KMS-11 (cell line): Measurements from ENCODE around the gene MSANTD2.

Source experiments
- H2AFZ ChIP-seq: fragments of 200-600 bp; sonication (generic); 2 replicates; pipeline ENCODE4 v1.6.1; 2016; ENCODE audit warnings: antibody characterized with exemption, mixed run types, low read depth
- H3K27ac ChIP-seq: fragments of 200-600 bp; sonication (generic); 2 replicates; pipeline ENCODE4 v1.6.1; 2016; ENCODE audit warnings: mild to moderate bottlenecking, mixed run types
- H3K27me3 ChIP-seq: fragments of 200-600 bp; sonication (generic); 2 replicates; pipeline ENCODE4 v1.6.1; 2017; ENCODE audit warnings: mild to moderate bottlenecking, low read depth, mixed run types, moderate library complexity; ENCODE audit not compliant: insufficient read depth
- H3K36me3 ChIP-seq: fragments of 200-600 bp; sonication (generic); 2 replicates; pipeline ENCODE4 v1.6.1; 2017; ENCODE audit warnings: mild to moderate bottlenecking, mixed run types; ENCODE audit not compliant: insufficient read depth
- H3K4me1 ChIP-seq: fragments of 200-600 bp; sonication (generic); 2 replicates; pipeline ENCODE4 v1.6.1; 2016; ENCODE audit warnings: mild to moderate bottlenecking, low read depth, mixed run types; ENCODE audit not compliant: poor library complexity, severe bottlenecking
- H3K4me2 ChIP-seq: fragments of 200-600 bp; sonication (generic); 2 replicates; pipeline ENCODE4 v1.7.0; 2016; ENCODE audit warnings: mild to moderate bottlenecking, mixed run types
- H3K4me3 ChIP-seq: fragments of 200-600 bp; sonication (generic); IDR thresholded peaks from 2 replicates; pipeline ENCODE4 v1.6.1; 2017; ENCODE audit warnings: low read depth, low read length, mixed read lengths; ENCODE audit not compliant: insufficient read depth
- H3K79me2 ChIP-seq: fragments of 200-600 bp; sonication (generic); 2 replicates; pipeline ENCODE4 v1.6.1; 2016; ENCODE audit warnings: low read depth, mixed run types; ENCODE audit not compliant: insufficient read depth
- H3K9ac ChIP-seq: fragments of 200-600 bp; sonication (generic); 2 replicates; pipeline ENCODE4 v1.6.1; 2016; ENCODE audit warnings: mild to moderate bottlenecking, mixed run types
- H4K20me1 ChIP-seq: fragments of 200-600 bp; sonication (generic); 2 replicates; pipeline ENCODE4 v1.6.1; 2016; ENCODE audit warnings: mild to moderate bottlenecking, mixed run types; ENCODE audit not compliant: insufficient read depth
- CTCF ChIP-seq: fragments of 200-600 bp; sonication (generic); conservative IDR thresholded peaks from 2 replicates; pipeline ENCODE4 v1.6.1; 2017; ENCODE audit warnings: low read depth, mild to moderate bottlenecking, antibody characterized with exemption, low read length, moderate library complexity, mixed read lengths

Gene MSANTD2

GRCh38 chr11:124796312-124796711, 3.9 kb downstream of the MSANTD2 start:
- H3K27me3 ChIP-seq: no peaks in the 10 kb centered on the region
- no peak for TF ChIP-seq CTCF
- H3K4me3 ChIP-seq: no peak overlapping the region
- H3K79me2 ChIP-seq: peaks cover 50% of the 10 kb centered on the region
- H3K27ac ChIP-seq: no peak overlapping the region
- H3K4me1 ChIP-seq: peaks cover 50% of the 10 kb centered on the region
- no peak overlapping the region for H3K4me2 ChIP-seq
- no peaks in the 10 kb centered on the region for H3K36me3 ChIP-seq
- no peaks in the 10 kb centered on the region for H4K20me1 ChIP-seq
- no peak overlapping the region for H3K9ac ChIP-seq
- no peak overlapping the region for H2AFZ ChIP-seq

- peak; percentile 67 for TF ChIP-seq CTCF
- Histone ChIP-seq H3K4me2 (no peak overlapping the region), H3K4me1 (peaks cover 48% of the 10 kb centered on the region), H3K27me3 (no peaks in the 10 kb centered on the region), H3K79me2 (peaks cover 51% of the 10 kb centered on the region), H3K4me3 (no peak overlapping the region), H3K36me3 (no peaks in the 10 kb centered on the region), H3K27ac (no peak overlapping the region), H3K9ac (no peak overlapping the region), H2AFZ (no peak overlapping the region), H4K20me1 (no peaks in the 10 kb centered on the region)
Measured at GRCh38 chr11:124793466-124794278, 6.5 kb downstream of the MSANTD2 start.

DNA sequence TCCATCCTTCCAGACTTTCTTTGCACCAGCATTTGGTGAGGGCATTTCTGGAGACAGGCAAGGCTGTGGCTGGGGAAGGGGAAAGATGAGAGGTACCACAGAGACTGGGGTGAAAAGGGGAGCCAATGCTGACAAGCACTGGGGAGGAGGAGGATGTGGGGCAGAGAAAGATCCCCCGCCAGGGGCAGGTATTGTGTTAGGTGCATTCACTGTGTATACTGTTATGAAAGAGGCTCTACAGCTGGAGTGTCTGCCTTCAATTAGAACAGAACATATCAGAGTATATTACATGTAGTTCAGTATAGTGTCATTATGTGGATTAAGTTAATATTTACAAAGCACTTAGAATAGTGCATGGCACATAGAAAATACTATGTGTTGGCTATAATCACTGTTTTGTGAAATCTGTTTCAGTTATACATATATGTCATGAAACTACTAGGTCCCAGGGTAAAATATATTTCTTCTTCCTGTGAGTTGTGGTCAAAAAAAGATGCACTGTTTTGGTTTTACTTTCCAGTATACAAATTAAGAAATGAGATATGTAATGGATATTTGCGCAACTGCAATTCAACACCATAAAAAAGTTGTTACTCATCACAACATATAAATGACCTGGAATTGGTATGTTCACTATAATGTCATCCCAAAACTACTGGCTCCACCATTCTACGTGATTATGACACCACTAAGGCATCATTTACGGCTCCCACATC, 8.4 kb downstream of the MSANTD2 start:
- no peaks in the 10 kb centered on the region for H3K36me3 ChIP-seq
- H4K20me1 ChIP-seq: no peaks in the 10 kb centered on the region
- H3K9ac ChIP-seq: no peak overlapping the region
- H2AFZ ChIP-seq: no peak overlapping the region
- no peak overlapping the region for H3K4me3 ChIP-seq
- H3K4me2 ChIP-seq: no peak overlapping the region; the same call in 1 of the 2 replicates
- H3K4me1 ChIP-seq: peaks cover 29% of the 10 kb centered on the region
- no peaks in the 10 kb centered on the region for H3K27me3 ChIP-seq
- no peak for TF ChIP-seq CTCF
- H3K27ac ChIP-seq: no peak overlapping the region
- H3K79me2 ChIP-seq: peaks cover 34% of the 10 kb centered on the region; the same call in 1 of the 2 replicates

GRCh38 chr11:124788521-124788920, 11.7 kb downstream of the MSANTD2 start:
- Histone ChIP-seq H3K79me2 (peaks cover 22% of the 10 kb centered on the region; the same call in 1 of the 2 replicates), H3K36me3 (no peaks in the 10 kb centered on the region), H3K4me1 (peaks cover 24% of the 10 kb centered on the region), H3K27me3 (no peaks in the 10 kb centered on the region), H3K9ac (no peak overlapping the region), H4K20me1 (no peaks in the 10 kb centered on the region), H3K4me3 (no peak overlapping the region), H2AFZ (no peak overlapping the region), H3K27ac (no peak overlapping the region), H3K4me2 (no peak overlapping the region)
- TF ChIP-seq CTCF: no peak
